SK-N-SH (cell line): ENCODE measurements around the gene SLC6A11. TPM values are rescaled to one million over a fixed set of nuclear protein-coding genes. Genes with fewer than 3 reads are reported as not detected.

ENCODE experiments used
- CTCF ChIA-PET: fragments of 300-600, 350-600 bp; formaldehyde crosslinking; extraction: SDS; loops from one replicate; lab custom pipeline; 2021; lab: Yijun Ruan, JAX
- POLR2A ChIA-PET: fragments of 350-600 bp; sonication (Branson Sonifier 250); formaldehyde crosslinking; extraction: SDS; loops from one replicate; lab custom pipeline; 2020; ENCODE audit warnings: antibody characterized with exemption, inconsistent platforms; lab: Yijun Ruan, JAX
- DNase-seq: peaks from one replicate; pipeline ENCODE4 v3.0.0; 2012
- H2AFZ ChIP-seq: fragments of 200-600 bp; sonication (generic); 2 replicates; pipeline ENCODE4 v1.8.1; 2016; ENCODE audit warnings: antibody characterized with exemption, mild to moderate bottlenecking, low read depth
- H3F3A ChIP-seq: fragments of 200-600 bp; sonication (generic); replicated peaks from 2 replicates; pipeline ENCODE3; 2016; ENCODE audit warnings: antibody characterized with exemption, mild to moderate bottlenecking; ENCODE audit not compliant: insufficient read depth
- H3K27ac ChIP-seq, 2 experiments: fragments of 200-500 bp in 1 of 2; fragments of 200-600 bp in 1 of 2; sonication (Bioruptor generic) in 1 of 2; sonication (generic), shearing (Covaris generic) in 1 of 2; 2 replicates each; pipeline versions ENCODE4 v1.5.1 to v1.6.1; 2014 to 2016; ENCODE audit warnings: low read depth in 2 of 2, inconsistent platforms in 1 of 2, low read length in 1 of 2, mild to moderate bottlenecking in 1 of 2, mixed read lengths in 1 of 2
- H3K27me3 ChIP-seq: fragments of 200-600 bp; sonication (generic), shearing (Covaris generic); 2 replicates; pipeline ENCODE4 v1.6.1; 2016; ENCODE audit warnings: mixed run types; ENCODE audit not compliant: insufficient read depth
- H3K36me3 ChIP-seq, 2 experiments: fragments of 200-500 bp in 1 of 2; fragments of 200-600 bp in 1 of 2; sonication (Bioruptor generic) in 1 of 2; sonication (generic) in 1 of 2; replicated peaks in 1 of 2; 2 replicates each; pipeline versions ENCODE3 to v1.5.1; 2014 to 2016; ENCODE audit warnings: low read length in 1 of 2, mild to moderate bottlenecking in 1 of 2; ENCODE audit not compliant: insufficient read depth in 2 of 2, control insufficient read depth in 1 of 2
- H3K4me1 ChIP-seq, 2 experiments: fragments of 200-500 bp in 1 of 2; fragments of 200-600 bp in 1 of 2; sonication (Bioruptor generic) in 1 of 2; sonication (generic), shearing (Covaris generic) in 1 of 2; 2 replicates each; pipeline versions ENCODE4 v1.5.1 to v1.6.1; 2014 to 2016; ENCODE audit warnings: low read depth in 1 of 2, low read length in 1 of 2, mixed run types in 1 of 2; ENCODE audit not compliant: insufficient read depth in 2 of 2, control insufficient read depth in 1 of 2
- H3K4me2 ChIP-seq: fragments of 200-600 bp; sonication (generic), shearing (Covaris generic); 2 replicates; pipeline ENCODE4 v1.6.1; 2017; ENCODE audit warnings: mixed run types
- H3K4me3 ChIP-seq, 2 experiments: fragments of 200-500 bp in 1 of 2; fragments of 200-600 bp in 1 of 2; sonication (Bioruptor generic) in 1 of 2; sonication (generic), shearing (Covaris generic) in 1 of 2; 2 replicates each; pipeline versions ENCODE4 v1.5.1 to v1.8.1; 2014 to 2016; ENCODE audit warnings: low read depth in 2 of 2, inconsistent platforms in 1 of 2, low read length in 1 of 2, mild to moderate bottlenecking in 1 of 2, mixed read lengths in 1 of 2, moderate library complexity in 1 of 2
- H3K79me2 ChIP-seq: fragments of 200-600 bp; sonication (generic); 2 replicates; pipeline ENCODE4 v1.8.1; 2017; ENCODE audit warnings: mild to moderate bottlenecking; ENCODE audit not compliant: insufficient read depth
- H3K9ac ChIP-seq: fragments of 200-600 bp; sonication (generic); 2 replicates; pipeline ENCODE4 v1.6.1; 2017; ENCODE audit warnings: mixed run types
- H3K9me2 ChIP-seq: fragments of 200-600 bp; sonication (generic); 2 replicates; pipeline ENCODE4 v1.6.1; 2017; ENCODE audit warnings: mixed run types
- H3K9me3 ChIP-seq: fragments of 200-600 bp; sonication (generic); 2 replicates; pipeline ENCODE4 v1.6.1; 2017; ENCODE audit warnings: mixed run types, mild to moderate bottlenecking, moderate library complexity
- H4K20me1 ChIP-seq: fragments of 200-600 bp; sonication (generic); 2 replicates; pipeline ENCODE4 v1.6.1; 2017; ENCODE audit warnings: mild to moderate bottlenecking, mixed run types; ENCODE audit not compliant: insufficient read depth
- ELF1 ChIP-seq: IDR thresholded peaks from 2 replicates; pipeline ENCODE4 v1.4.0; 2012
- EP300 ChIP-seq, 2 experiments: IDR thresholded peaks; 2 replicates each; pipeline versions ENCODE4 v1.4.0 to v1.6.1; 2012; ENCODE audit warnings: borderline replicate concordance in 1 of 2, low read depth in 1 of 2, low read length in 1 of 2
- GATA2 ChIP-seq: sonication (generic); formaldehyde crosslinking; IDR thresholded peaks from 2 replicates; pipeline ENCODE4 v1.5.0; 2020; ENCODE audit warnings: mild to moderate bottlenecking, missing genetic modification reagents
- IRF3 ChIP-seq: fragments of 150-350 bp; IDR thresholded peaks from 2 replicates; pipeline ENCODE4 v1.6.1; 2016; ENCODE audit warnings: mild to moderate bottlenecking, low read depth, low read length
- JUND ChIP-seq: IDR thresholded peaks from 2 replicates; pipeline ENCODE4 v1.4.0; 2012
- MXI1 ChIP-seq: IDR thresholded peaks from 2 replicates; pipeline ENCODE4 v1.6.1; 2012; ENCODE audit warnings: mild to moderate bottlenecking, low read depth, low read length, improper control_type of control experiment
- RXRA ChIP-seq: IDR thresholded peaks from 2 replicates; pipeline ENCODE4 v1.4.0; 2012; ENCODE audit warnings: low read depth, mild to moderate bottlenecking, borderline replicate concordance
- SIN3A ChIP-seq: IDR thresholded peaks from 2 replicates; pipeline ENCODE4 v1.6.1; 2012; ENCODE audit warnings: low read depth, mild to moderate bottlenecking, low read length, moderate library complexity, borderline replicate concordance
- TEAD4 ChIP-seq: IDR thresholded peaks from 2 replicates; pipeline ENCODE4 v1.4.0; 2012; ENCODE audit warnings: mild to moderate bottlenecking, borderline replicate concordance; ENCODE audit not compliant: insufficient read depth
- USF1 ChIP-seq: IDR thresholded peaks from 2 replicates; pipeline ENCODE4 v1.4.0; 2012; ENCODE audit warnings: low read depth, borderline replicate concordance
- USF2 ChIP-seq: fragments of 150-350 bp; IDR thresholded peaks from 2 replicates; pipeline ENCODE4 v1.6.1; 2017; ENCODE audit warnings: antibody characterized with exemption, low read length, low read depth, borderline replicate concordance
- WGBS: methylation state at CpG from one replicate; pipeline ENCODE4 v1.1.6; 2017; ENCODE audit warnings: low lambda C conversion rate; 5-methylcytosine and 5-hydroxymethylcytosine counted together
- polyA plus RNA-seq, 3 experiments: library from polyadenylated mRNA; depleted of rRNA; stranded (reverse); fragments of >200 nt; gene quantifications; 2 replicates each; pipeline ENCODE4 v1.2.3, GENCODE V29; 2012
- TF ChIP-seq, protein P1 (sequence below): IDR thresholded peaks from 2 replicates; pipeline ENCODE4 v1.4.0; 2012; ENCODE audit warnings: low read depth
- TF ChIP-seq, protein P2 (sequence below): IDR thresholded peaks from 2 replicates; pipeline ENCODE4 v1.4.0; 2012; ENCODE audit warnings: low read depth, borderline replicate concordance

Gene SLC6A11
- polyA plus RNA-seq, 1 of the 3 experiments (the other 2 are of a cell fraction), result 0.03 TPM

DNA sequence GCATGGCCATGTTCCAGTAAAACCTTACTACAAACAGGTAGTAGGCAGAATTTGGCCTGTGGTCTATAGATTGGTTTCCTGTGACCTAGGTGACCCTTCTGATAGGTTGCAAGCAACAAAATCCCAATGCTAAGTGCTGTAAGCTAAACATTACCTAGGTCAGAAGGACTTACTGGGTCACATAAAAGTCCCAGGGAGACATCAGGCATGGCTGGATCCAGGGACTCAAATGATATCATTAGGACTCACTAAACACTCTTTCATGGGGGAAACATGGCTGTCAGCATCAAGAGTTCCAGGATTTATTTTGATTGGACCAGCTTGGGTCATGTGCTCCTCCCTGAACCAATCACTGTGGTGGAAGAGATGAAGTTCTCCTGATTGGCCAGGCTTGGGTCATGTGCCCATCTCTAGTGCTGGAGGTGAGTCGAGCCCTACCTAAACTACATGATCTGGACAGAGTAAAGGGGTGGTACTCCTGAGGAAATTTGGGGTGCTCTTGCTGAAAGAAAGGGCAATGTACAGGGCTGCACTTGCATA, 159.7 kb downstream of the SLC6A11 start:
- WGBS, result 15% methylated on average over 1 of the region's 1 CpG
- Histone ChIP-seq H3K9ac (no peak overlapping the region), H3F3A (no peaks in the 10 kb centered on the region), H3K9me2 (no peaks in the 10 kb centered on the region), H2AFZ (no peak overlapping the region), H3K4me1 (no peaks in the 10 kb centered on the region), H3K4me2 (no peak overlapping the region), H3K79me2 (no peaks in the 10 kb centered on the region), H3K27me3 (no peaks in the 10 kb centered on the region), H3K9me3 (no peaks in the 10 kb centered on the region), H3K36me3 (no peaks in the 10 kb centered on the region), H3K4me3 (no peak overlapping the region), H4K20me1 (no peaks in the 10 kb centered on the region), H3K27ac (no peak overlapping the region)
- CTCF ChIA-PET, result interaction anchor here (0.9 to 3.0 kb wide), 3 partner anchors 16 to 237 kb away, joined by 3 to 12 read pairs (median 4); partner anchors contain the start of gene SLC6A1
- POLR2A ChIA-PET, result no interaction called here
- no peak for TF ChIP-seq TEAD4
- peak; percentile 43; the same call in 1 of the 2 replicates for TF ChIP-seq USF1
- no peak for DNase-seq

DNA sequence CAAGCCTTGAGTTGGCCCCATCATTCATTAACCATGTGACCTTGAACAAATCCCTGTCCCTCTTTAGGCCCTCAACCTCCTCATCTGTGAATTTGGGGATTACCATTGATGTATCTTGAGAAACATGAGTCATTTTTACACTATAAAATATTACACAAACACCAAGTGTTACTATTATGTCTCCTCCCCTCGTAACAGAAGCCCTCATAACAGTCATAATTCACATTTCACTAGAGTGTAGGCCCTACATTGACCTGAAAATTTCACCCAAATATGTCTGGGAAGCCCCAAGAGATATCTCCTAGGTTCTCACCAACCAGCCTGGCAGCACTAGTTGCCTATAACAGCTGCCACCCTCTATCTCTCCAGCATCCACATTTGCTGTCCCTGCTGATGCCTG, 160.7 kb downstream of the SLC6A11 start:
- Histone ChIP-seq H4K20me1 (no peaks in the 10 kb centered on the region), H3K4me2 (no peak overlapping the region), H3K4me3 (no peak overlapping the region), H3K36me3 (no peaks in the 10 kb centered on the region), H3K27me3 (no peaks in the 10 kb centered on the region), H3F3A (no peaks in the 10 kb centered on the region), H3K9ac (no peak overlapping the region)
- 8% methylated on average over 1 of the region's 1 CpG for WGBS
- TF ChIP-seq USF2, result no peak
- TF ChIP-seq, all 33 proteins: peak for 0
- H3K9me2 ChIP-seq, result no peaks in the 10 kb centered on the region
- H3K9me3 ChIP-seq, result no peaks in the 10 kb centered on the region
- no peak overlapping the region for H2AFZ ChIP-seq
- POLR2A ChIA-PET, result no interaction called here
- no peaks in the 10 kb centered on the region for H3K4me1 ChIP-seq
- CTCF ChIA-PET, result interaction anchor here (1.3 kb wide), 1 partner anchor 26 kb away, joined by 3 read pairs; no protein-coding TSS in a partner anchor
- no peaks in the 10 kb centered on the region for H3K79me2 ChIP-seq
- no peak for DNase-seq
- no peak overlapping the region for H3K27ac ChIP-seq

GRCh38 chr3:10977892-10978510, 162.0 kb downstream of the SLC6A11 start:
- no peaks in the 10 kb centered on the region for H3K9me2 ChIP-seq
- H3K27ac ChIP-seq, result no peak overlapping the region
- no peaks in the 10 kb centered on the region for H3K79me2 ChIP-seq
- no peak overlapping the region for H2AFZ ChIP-seq
- H3K4me3 ChIP-seq, result no peak overlapping the region
- no peaks in the 10 kb centered on the region for H4K20me1 ChIP-seq
- ChIA-PET POLR2A (interaction anchor here (1.0 kb wide), 1 partner anchor 9 kb away, joined by 3 read pairs; no protein-coding TSS in a partner anchor), CTCF (interaction anchor here (1.1 to 1.4 kb wide), 4 partner anchors 9 to 230 kb away, joined by 3 to 4 read pairs (median 4); no protein-coding TSS in a partner anchor)
- no peaks in the 10 kb centered on the region for H3K36me3 ChIP-seq
- H3K4me2 ChIP-seq, result no peak overlapping the region
- H3K9me3 ChIP-seq, result no peaks in the 10 kb centered on the region
- no peak for DNase-seq
- 76% methylated on average over 10 of the region's 10 CpGs for WGBS
- no peaks in the 10 kb centered on the region for H3K4me1 ChIP-seq
- H3K27me3 ChIP-seq, result no peaks in the 10 kb centered on the region
- H3F3A ChIP-seq, result no peaks in the 10 kb centered on the region
- no peak overlapping the region for H3K9ac ChIP-seq
- TF ChIP-seq, protein P1, sequence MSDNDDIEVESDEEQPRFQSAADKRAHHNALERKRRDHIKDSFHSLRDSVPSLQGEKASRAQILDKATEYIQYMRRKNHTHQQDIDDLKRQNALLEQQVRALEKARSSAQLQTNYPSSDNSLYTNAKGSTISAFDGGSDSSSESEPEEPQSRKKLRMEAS, result no peak
- TF ChIP-seq IRF3 (no peak), JUND (no peak), MXI1 (no peak), USF2 (no peak), SIN3A (no peak), ELF1 (no peak), RXRA (no peak), GATA2 (CRISPR knock-in tag) (no peak), EP300 (IDR thresholded peaks at IDR 0.05; ENCODE audit: borderline replicate concordance in 1 of 2, low read depth in 1 of 2, low read length in 1 of 2) (no peak)
- TF ChIP-seq, protein P2, sequence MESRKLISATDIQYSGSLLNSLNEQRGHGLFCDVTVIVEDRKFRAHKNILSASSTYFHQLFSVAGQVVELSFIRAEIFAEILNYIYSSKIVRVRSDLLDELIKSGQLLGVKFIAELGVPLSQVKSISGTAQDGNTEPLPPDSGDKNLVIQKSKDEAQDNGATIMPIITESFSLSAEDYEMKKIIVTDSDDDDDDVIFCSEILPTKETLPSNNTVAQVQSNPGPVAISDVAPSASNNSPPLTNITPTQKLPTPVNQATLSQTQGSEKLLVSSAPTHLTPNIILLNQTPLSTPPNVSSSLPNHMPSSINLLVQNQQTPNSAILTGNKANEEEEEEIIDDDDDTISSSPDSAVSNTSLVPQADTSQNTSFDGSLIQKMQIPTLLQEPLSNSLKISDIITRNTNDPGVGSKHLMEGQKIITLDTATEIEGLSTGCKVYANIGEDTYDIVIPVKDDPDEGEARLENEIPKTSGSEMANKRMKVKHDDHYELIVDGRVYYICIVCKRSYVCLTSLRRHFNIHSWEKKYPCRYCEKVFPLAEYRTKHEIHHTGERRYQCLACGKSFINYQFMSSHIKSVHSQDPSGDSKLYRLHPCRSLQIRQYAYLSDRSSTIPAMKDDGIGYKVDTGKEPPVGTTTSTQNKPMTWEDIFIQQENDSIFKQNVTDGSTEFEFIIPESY, result no peak
